ENCODE results near the gene TMEM45B. TPM values are rescaled to one million over a fixed set of nuclear protein-coding genes. Genes with fewer than 3 reads are reported as not detected.
"Not testable (repeated sequence)": the region's sequence is repeated elsewhere in the genome, so short reads cannot be mapped to it uniquely, and the experiment has no call there.

Gene TMEM45B
- total and polyA plus RNA-seq, 2 experiments from 2014 or later: 0.11 to 0.38 TPM

GRCh38 chr11:129778877-129779276 lies 36.8 kb upstream of the TMEM45B start (continued):
- TF ChIP-seq ZNF331 (CRISPR knock-in tag; IDR thresholded peaks at IDR 0.05; ENCODE audit: low read depth): no peak
- no peak for TF ChIP-seq ETS1 (IDR thresholded peaks at IDR 0.05)
- TF ChIP-seq EZH2 (IDR thresholded peaks at IDR 0.05; ENCODE audit: low read depth, unreplicated experiment): no peak
- no peak for TF ChIP-seq EZH2phosphoT487 (IDR thresholded peaks at IDR 0.05; ENCODE audit: unreplicated experiment)
- TF ChIP-seq JUNB (IDR thresholded peaks at IDR 0.05; ENCODE audit: unreplicated experiment): no peak

GRCh38 chr11:129779342-129779741 lies 36.3 kb upstream of the TMEM45B start:
- Histone ChIP-seq H3K36me3 (ENCODE audit: insufficient read depth) (no peaks in the 10 kb centered on the region), H4K20me1 (replicated peaks; ENCODE audit: insufficient read depth) (no peaks in the 10 kb centered on the region), H3F3A (replicated peaks; ENCODE audit: low read depth) (no peaks in the 10 kb centered on the region), H3K4me3 (no peak overlapping the region), H3K27ac (ENCODE audit: low read depth) (no peak overlapping the region), H3K4me2 (no peak overlapping the region), H3K79me2 (replicated peaks; ENCODE audit: insufficient read depth) (no peaks in the 10 kb centered on the region), H2AFZ (no peak overlapping the region), H3K27me3 (ENCODE audit: insufficient read depth) (no peaks in the 10 kb centered on the region), H3K4me1 (ENCODE audit: insufficient read depth) (no peaks in the 10 kb centered on the region), H3K9me2 (ENCODE audit: insufficient read depth) (no peaks in the 10 kb centered on the region)
- Mint-ChIP-seq H3K27ac (no peak overlapping the region), H3K4me1 (no peaks in the 10 kb centered on the region), H3K9me3 (no peaks in the 10 kb centered on the region), H3K36me3 (ENCODE audit: low read depth) (no peaks in the 10 kb centered on the region), H3K27me3 (ENCODE audit: insufficient read depth, low read depth, poor library complexity) (no peaks in the 10 kb centered on the region), H3K4me3 (no peak overlapping the region)
- no peak for DNase-seq (ENCODE audit: low spot score)
- no peak for TF ChIP-seq JUNB (IDR thresholded peaks at IDR 0.05; ENCODE audit: unreplicated experiment)
- no peak for TF ChIP-seq ZNF331 (CRISPR knock-in tag; IDR thresholded peaks at IDR 0.05; ENCODE audit: low read depth)
- no peak for TF ChIP-seq ETS1 (IDR thresholded peaks at IDR 0.05)
- ATAC-seq: no peak

GRCh38 chr11:129785383-129786111 lies 30.1 kb upstream of the TMEM45B start:
- H3K27me3 Mint-ChIP-seq (ENCODE audit: insufficient read depth, low read depth, poor library complexity): no peaks in the 10 kb centered on the region
- Histone ChIP-seq H3K4me2 (no peak overlapping the region), H3K27me3 (ENCODE audit: insufficient read depth) (no peaks in the 10 kb centered on the region), H3F3A (replicated peaks; ENCODE audit: low read depth) (no peaks in the 10 kb centered on the region), H3K4me3 (no peak overlapping the region), H3K79me2 (replicated peaks; ENCODE audit: insufficient read depth) (no peaks in the 10 kb centered on the region), H4K20me1 (replicated peaks; ENCODE audit: insufficient read depth) (no peaks in the 10 kb centered on the region), H3K4me1 (ENCODE audit: insufficient read depth) (no peaks in the 10 kb centered on the region), H2AFZ (no peak overlapping the region), H3K36me3 (ENCODE audit: insufficient read depth) (no peaks in the 10 kb centered on the region), H3K9me2 (ENCODE audit: insufficient read depth) (no peaks in the 10 kb centered on the region), H3K27ac (ENCODE audit: low read depth) (no peak overlapping the region)
- DNase-seq (ENCODE audit: low spot score): peak; percentile 39
- TF ChIP-seq CTCF (conservative IDR thresholded peaks at IDR 0.05; ENCODE audit: low read depth in 2 of 2): peak; percentile 34 to 41; a peak in 3 of 4 replicates
- TF ChIP-seq NANOG (IDR thresholded peaks at IDR 0.05; ENCODE audit: borderline replicate concordance): no peak
- no peaks in the 10 kb centered on the region for H3K9me3 Mint-ChIP-seq
- ATAC-seq: no peak
- no peaks in the 10 kb centered on the region for H3K4me1 Mint-ChIP-seq
- H3K4me3 Mint-ChIP-seq: no peak overlapping the region
- no peaks in the 10 kb centered on the region for H3K36me3 Mint-ChIP-seq (ENCODE audit: low read depth)
- no peak overlapping the region for H3K27ac Mint-ChIP-seq

GRCh38 chr11:129786112-129786416 lies 29.6 kb upstream of the TMEM45B start:
- H3K9me2 ChIP-seq (ENCODE audit: insufficient read depth); H3K27me3 ChIP-seq (ENCODE audit: insufficient read depth); H3K4me1 ChIP-seq (ENCODE audit: insufficient read depth); DNase-seq (ENCODE audit: low spot score); H3K79me2 ChIP-seq (replicated peaks; ENCODE audit: insufficient read depth); H3K4me3 ChIP-seq; H3K27me3 Mint-ChIP-seq (ENCODE audit: insufficient read depth, low read depth, poor library complexity); H3F3A ChIP-seq (replicated peaks; ENCODE audit: low read depth); H3K4me2 ChIP-seq; H3K36me3 ChIP-seq (ENCODE audit: insufficient read depth); H4K20me1 ChIP-seq (replicated peaks; ENCODE audit: insufficient read depth); H3K9me3 Mint-ChIP-seq; H3K4me3 Mint-ChIP-seq; ATAC-seq; H2AFZ ChIP-seq; H3K36me3 Mint-ChIP-seq (ENCODE audit: low read depth); H3K27ac ChIP-seq (ENCODE audit: low read depth); H3K27ac Mint-ChIP-seq; H3K4me1 Mint-ChIP-seq: not testable (repeated sequence)

Data from GM23338 (cell line).